ENCODE data around the gene DUSP18.

The DUSP18 gene

DNA sequence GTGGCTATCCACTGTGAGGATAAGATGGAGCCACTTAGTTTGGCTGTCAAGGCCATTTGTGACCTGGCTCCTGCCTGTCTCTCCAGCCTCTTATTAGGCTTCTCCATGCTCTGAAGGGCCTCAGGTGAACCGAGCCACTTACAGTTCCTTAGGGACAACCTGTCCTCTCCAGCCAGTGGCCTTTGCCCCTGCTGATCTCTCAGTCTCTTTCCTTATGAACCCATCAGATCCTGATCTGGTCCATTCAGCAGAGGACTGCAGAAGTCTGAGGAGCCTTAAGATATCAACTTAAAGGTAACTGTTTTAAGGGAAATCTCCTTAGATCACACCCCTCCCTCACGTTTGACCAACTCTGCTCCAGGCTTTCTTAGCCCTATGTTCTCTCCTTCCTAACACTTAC, 2.4 kb downstream of the DUSP18 start:
- H3K4me3 ChIP-seq (replicated peaks in 1 of 2; ENCODE audit: low read depth in 2 of 2, low read length in 2 of 2) = no peak overlapping the region
- TF ChIP-seq, protein P1, sequence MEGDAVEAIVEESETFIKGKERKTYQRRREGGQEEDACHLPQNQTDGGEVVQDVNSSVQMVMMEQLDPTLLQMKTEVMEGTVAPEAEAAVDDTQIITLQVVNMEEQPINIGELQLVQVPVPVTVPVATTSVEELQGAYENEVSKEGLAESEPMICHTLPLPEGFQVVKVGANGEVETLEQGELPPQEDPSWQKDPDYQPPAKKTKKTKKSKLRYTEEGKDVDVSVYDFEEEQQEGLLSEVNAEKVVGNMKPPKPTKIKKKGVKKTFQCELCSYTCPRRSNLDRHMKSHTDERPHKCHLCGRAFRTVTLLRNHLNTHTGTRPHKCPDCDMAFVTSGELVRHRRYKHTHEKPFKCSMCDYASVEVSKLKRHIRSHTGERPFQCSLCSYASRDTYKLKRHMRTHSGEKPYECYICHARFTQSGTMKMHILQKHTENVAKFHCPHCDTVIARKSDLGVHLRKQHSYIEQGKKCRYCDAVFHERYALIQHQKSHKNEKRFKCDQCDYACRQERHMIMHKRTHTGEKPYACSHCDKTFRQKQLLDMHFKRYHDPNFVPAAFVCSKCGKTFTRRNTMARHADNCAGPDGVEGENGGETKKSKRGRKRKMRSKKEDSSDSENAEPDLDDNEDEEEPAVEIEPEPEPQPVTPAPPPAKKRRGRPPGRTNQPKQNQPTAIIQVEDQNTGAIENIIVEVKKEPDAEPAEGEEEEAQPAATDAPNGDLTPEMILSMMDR (IDR thresholded peaks at IDR 0.05; ENCODE audit: low read depth, low read length) = no peak
- DNase-seq (ENCODE audit: low read depth in 2 of 2) = no peak

DNA sequence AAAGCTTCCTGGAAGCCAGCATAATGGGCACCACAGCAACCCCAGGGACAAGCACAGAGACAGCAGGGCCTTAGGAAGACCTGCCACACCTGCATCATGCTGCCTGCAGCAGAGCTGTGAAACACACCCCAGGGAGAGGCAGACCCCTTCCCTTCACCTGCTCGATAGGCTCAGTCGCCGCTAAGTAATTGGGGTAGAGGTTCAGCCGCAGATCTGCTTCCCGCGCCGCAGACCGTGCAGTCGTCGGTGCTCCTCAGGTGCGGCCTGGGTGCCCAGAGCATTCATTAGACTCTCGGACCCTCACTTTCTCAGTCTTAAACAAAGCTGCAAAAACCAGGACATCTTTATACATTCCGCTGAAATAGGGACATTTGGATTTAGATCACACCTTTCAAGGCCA, 2.9 kb downstream of the DUSP18 start:
- no peak for DNase-seq (ENCODE audit: low read depth in 2 of 2)
- H3K4me3 ChIP-seq (replicated peaks in 1 of 2; ENCODE audit: low read depth in 2 of 2, low read length in 2 of 2) = no peak overlapping the region
- TF ChIP-seq, protein P1 (IDR thresholded peaks at IDR 0.05; ENCODE audit: low read depth, low read length) = no peak

DNA sequence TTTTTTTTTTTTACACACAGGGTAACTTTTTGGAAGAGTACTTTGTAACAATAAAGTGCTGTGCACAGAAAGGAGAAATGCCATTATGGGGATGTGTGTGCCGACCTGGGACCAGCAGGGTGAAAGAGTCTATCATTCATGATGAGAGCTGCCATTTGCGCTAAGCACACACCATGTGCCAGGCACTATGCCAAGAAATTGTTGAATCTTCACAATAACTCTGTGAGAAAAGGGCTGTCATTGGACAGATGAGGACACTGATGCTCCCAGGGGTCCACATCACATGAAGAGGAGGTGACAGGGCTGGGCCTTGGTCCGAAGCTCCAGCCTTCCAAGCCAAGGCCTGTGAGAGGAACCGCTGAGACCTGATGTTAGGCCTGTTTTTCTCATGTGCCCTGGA, 5.6 kb downstream of the DUSP18 start:
- TF ChIP-seq, protein P1 (IDR thresholded peaks at IDR 0.05; ENCODE audit: low read depth, low read length) = no peak
- no peak for DNase-seq (ENCODE audit: low read depth in 2 of 2)
- no peak overlapping the region for H3K4me3 ChIP-seq (replicated peaks in 1 of 2; ENCODE audit: low read depth in 2 of 2, low read length in 2 of 2)

DNA sequence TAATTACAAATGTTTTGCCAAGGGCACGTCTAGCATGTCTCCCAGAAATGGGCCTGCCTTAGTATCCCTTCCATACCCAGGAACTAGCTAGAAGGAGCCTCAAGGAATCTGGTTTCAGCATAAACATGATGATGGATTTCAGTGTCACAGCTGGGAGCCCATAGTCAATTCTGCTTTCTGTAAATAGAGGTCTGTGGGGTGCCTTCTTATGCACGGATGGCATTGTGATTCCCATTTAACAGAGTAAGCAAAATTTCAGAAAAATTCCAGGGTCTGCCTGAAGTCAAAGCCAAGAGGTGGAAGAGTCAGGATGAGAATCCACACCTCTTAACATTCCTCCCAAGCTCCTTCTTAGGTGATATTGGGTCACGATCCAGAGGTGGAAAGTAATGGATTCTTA, 12.1 kb downstream of the DUSP18 start:
- no peak overlapping the region for H3K4me3 ChIP-seq (replicated peaks in 1 of 2; ENCODE audit: low read depth in 2 of 2, low read length in 2 of 2)
- no peak for DNase-seq (ENCODE audit: low read depth in 2 of 2)
- TF ChIP-seq, protein P1 (IDR thresholded peaks at IDR 0.05; ENCODE audit: low read depth, low read length) = no peak

DNA sequence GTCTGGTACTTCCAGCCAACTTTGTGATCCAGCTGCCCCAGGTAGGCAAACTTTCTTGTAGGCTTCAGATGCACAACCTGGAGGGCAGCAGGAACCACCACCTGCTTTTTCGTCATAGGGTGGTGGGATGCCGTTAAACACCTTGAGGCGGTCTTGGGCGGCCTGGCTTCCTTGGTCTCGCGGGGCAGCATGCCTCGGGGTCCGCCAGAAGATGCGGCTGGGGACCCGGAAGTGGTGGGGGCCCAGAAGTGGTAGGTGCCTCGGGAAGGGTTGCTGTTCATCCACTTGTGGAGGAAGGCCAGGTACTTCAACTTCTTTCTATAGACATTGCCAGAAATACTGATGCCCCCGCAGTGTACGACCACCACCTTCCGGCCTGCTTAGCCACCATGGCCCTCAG, 13.3 kb downstream of the DUSP18 start:
- TF ChIP-seq, protein P1 (IDR thresholded peaks at IDR 0.05; ENCODE audit: low read depth, low read length) = no peak
- no peak overlapping the region for H3K4me3 ChIP-seq (replicated peaks in 1 of 2; ENCODE audit: low read depth in 2 of 2, low read length in 2 of 2)
- DNase-seq (ENCODE audit: low read depth in 2 of 2) = no peak

DNA sequence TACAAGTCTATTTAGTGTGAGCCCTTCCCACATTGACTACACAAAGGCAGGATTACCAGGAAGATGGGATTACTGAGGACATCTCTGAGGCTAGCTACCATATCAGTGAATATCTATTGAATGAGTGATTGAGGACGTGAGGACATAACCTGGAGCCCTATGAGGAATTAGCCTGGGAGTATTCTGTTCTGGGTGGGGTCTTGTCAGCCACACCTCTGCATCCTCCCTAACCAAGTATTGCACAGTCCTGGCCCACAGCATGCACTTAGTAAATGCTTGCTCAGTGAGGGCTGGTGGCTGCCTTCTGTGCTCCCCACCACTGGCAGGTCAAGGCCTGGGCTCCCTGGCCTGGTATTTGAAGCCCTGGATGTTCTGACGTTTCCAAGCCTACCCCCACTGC, 14.8 kb downstream of the DUSP18 start:
- no peak for DNase-seq (ENCODE audit: low read depth in 2 of 2)
- TF ChIP-seq, protein P1 (IDR thresholded peaks at IDR 0.05; ENCODE audit: low read depth, low read length) = no peak
- H3K4me3 ChIP-seq (replicated peaks in 1 of 2; ENCODE audit: low read depth in 2 of 2, low read length in 2 of 2) = no peak overlapping the region

DNA sequence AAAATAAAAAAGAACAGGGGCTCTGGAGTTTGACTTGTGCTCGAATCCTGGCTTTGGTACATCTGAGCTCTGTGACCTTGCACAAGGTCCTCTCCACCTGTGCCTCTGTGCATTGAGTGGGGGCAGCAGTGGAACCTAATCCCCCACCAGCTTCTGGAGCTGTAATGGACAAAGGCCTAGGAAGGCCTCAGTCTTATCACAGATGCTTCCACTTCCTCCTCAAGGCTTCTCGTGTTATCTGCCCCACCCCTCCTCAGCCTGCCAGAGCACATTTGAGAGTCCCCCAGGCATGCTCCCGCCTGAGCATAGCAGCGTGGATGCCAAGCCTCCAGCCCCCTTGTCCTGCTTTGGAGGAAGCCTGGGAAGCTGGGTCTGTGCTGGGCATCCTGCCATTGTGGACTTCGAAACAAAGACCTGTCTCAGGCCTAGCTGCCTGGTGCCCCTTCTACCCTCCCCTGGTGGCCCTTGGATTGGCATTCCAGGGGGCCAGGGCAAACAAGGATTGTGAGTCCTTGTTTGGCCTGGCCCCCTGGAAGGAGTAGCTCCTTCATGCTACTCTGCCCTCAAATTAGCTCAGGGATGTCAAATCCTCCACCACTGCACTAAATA, 17.1 kb downstream of the DUSP18 start:
- DNase-seq (ENCODE audit: low read depth in 2 of 2) = no peak
- TF ChIP-seq, protein P1 (IDR thresholded peaks at IDR 0.05; ENCODE audit: low read depth, low read length) = no peak
- H3K4me3 ChIP-seq (replicated peaks in 1 of 2; ENCODE audit: low read depth in 2 of 2, low read length in 2 of 2) = no peak overlapping the region

Data from cardiac fibroblast (primary cell).